Endothelial cell of umbilical vein (primary cell): ENCODE results near the gene AFDN. TPM values are rescaled to one million over a fixed set of nuclear protein-coding genes. Genes with fewer than 3 reads are reported as not detected.

ENCODE experiments used
- BruUV-seq: library from RNA; stranded (reverse); fragments of 400-500 nt; replicated peaks from 2 replicates; lab custom pipeline; 2021; lab: Mats Ljungman, UMichigan
- CTCF ChIA-PET: fragments of 300-600, 350-600 bp; sonication (Branson Sonifier 250); formaldehyde crosslinking; loops from one replicate; lab custom pipeline; 2021; ENCODE audit warnings: antibody characterized with exemption, inconsistent platforms; lab: Charles Lee
- POLR2A ChIA-PET: fragments of 300-600, 350-600 bp; sonication (Branson Sonifier 250); formaldehyde crosslinking; loops from one replicate; lab custom pipeline; 2021; ENCODE audit warnings: antibody characterized with exemption, inconsistent platforms; lab: Charles Lee
- DNase-seq: peaks from one replicate; pipeline ENCODE4 v3.0.0-alpha.2; 2011; ENCODE audit warnings: low read depth, low spot score
- FAIRE-seq: peaks from 2 replicates; lab custom pipeline; 2011; peaks lifted over from hg19 to GRCh38; lab: Jason Lieb, UNC
- H2AFZ ChIP-seq: 2 replicates; pipeline ENCODE4 v1.6.0; 2012; ENCODE audit warnings: low read depth, low read length, control low read depth, inconsistent platforms
- H3K27ac ChIP-seq: 2 replicates; pipeline ENCODE4 v1.5.1; 2011; ENCODE audit warnings: low read depth, mild to moderate bottlenecking, control low read depth, low read length, moderate library complexity; ENCODE audit not compliant: insufficient read depth
- H3K27me3 ChIP-seq, 2 experiments: 2 replicates each; pipeline versions ENCODE4 v1.6.0 to v1.6.1; 2011; ENCODE audit warnings: low read length in 2 of 2, mixed read lengths in 1 of 2; ENCODE audit not compliant: control insufficient read depth in 2 of 2, insufficient read depth in 2 of 2
- H3K36me3 ChIP-seq, 2 experiments: 2 replicates in 1 of 2; 3 replicates in 1 of 2; pipeline ENCODE4 v1.5.1; 2011; ENCODE audit warnings: low read length in 2 of 2, mild to moderate bottlenecking in 1 of 2, moderate library complexity in 1 of 2; ENCODE audit not compliant: control insufficient read depth in 2 of 2, insufficient read depth in 2 of 2; ENCODE audit errors: extremely low read depth in 1 of 2
- H3K4me1 ChIP-seq: 3 replicates; pipeline ENCODE4 v1.5.1; 2011; ENCODE audit warnings: mild to moderate bottlenecking, low read length; ENCODE audit not compliant: control insufficient read depth, insufficient read depth; ENCODE audit errors: extremely low read depth
- H3K4me2 ChIP-seq: 2 replicates; pipeline ENCODE4 v1.6.1; 2011; ENCODE audit warnings: low read length, control low read depth, mixed read lengths; ENCODE audit not compliant: insufficient read depth
- H3K4me3 ChIP-seq, 3 experiments: fragments of 200-600 bp in 1 of 3; sonication (generic), shearing (Covaris generic) in 1 of 3; replicated peaks in 1 of 3; 2 replicates each; pipeline ENCODE4 v1.5.1; 2011 to 2016; ENCODE audit warnings: control low read depth in 3 of 3, low read length in 3 of 3, mild to moderate bottlenecking in 2 of 3, inconsistent platforms in 1 of 3, low read depth in 1 of 3, moderate library complexity in 1 of 3; ENCODE audit not compliant: insufficient read depth in 1 of 3
- H3K79me2 ChIP-seq: 2 replicates; pipeline ENCODE4 v1.6.0; 2012; ENCODE audit warnings: low read length, inconsistent platforms; ENCODE audit not compliant: control insufficient read depth, insufficient read depth
- H3K9ac ChIP-seq: replicated peaks from 2 replicates; pipeline ENCODE3; 2011; ENCODE audit warnings: low read length, control low read depth; ENCODE audit not compliant: insufficient read depth; ENCODE audit errors: extremely low read depth
- H3K9me1 ChIP-seq: replicated peaks from 3 replicates; pipeline ENCODE4 v1.6.0; 2011; ENCODE audit warnings: mild to moderate bottlenecking, low read length; ENCODE audit not compliant: control insufficient read depth, insufficient read depth; ENCODE audit errors: extremely low read depth
- H3K9me3 ChIP-seq: replicated peaks from 2 replicates; pipeline ENCODE4 v1.5.1; 2012; ENCODE audit warnings: low read length, inconsistent platforms; ENCODE audit not compliant: control insufficient read depth, insufficient read depth
- H4K20me1 ChIP-seq: replicated peaks from 2 replicates; pipeline ENCODE3; 2011; ENCODE audit warnings: mild to moderate bottlenecking, low read length; ENCODE audit not compliant: control insufficient read depth, insufficient read depth; ENCODE audit errors: extremely low read depth
- EZH2 ChIP-seq: IDR thresholded peaks from 2 replicates; pipeline ENCODE4 v1.6.1; 2012; ENCODE audit warnings: borderline replicate concordance, low read depth, mild to moderate bottlenecking, moderate library complexity, low read length, inconsistent platforms; ENCODE audit not compliant: severe bottlenecking
- FOS ChIP-seq: IDR thresholded peaks from 2 replicates; pipeline ENCODE4 v1.6.1; 2011; ENCODE audit warnings: mild to moderate bottlenecking, low read length, moderate library complexity, borderline replicate concordance; ENCODE audit not compliant: insufficient read depth
- GATA2 ChIP-seq: IDR thresholded peaks from 2 replicates; pipeline ENCODE4 v1.7.0; 2011; ENCODE audit warnings: low read depth, mild to moderate bottlenecking, moderate library complexity, mixed read lengths, low read length; ENCODE audit not compliant: insufficient read length, insufficient read depth
- JUN ChIP-seq: IDR thresholded peaks from 2 replicates; pipeline ENCODE4 v1.6.1; 2011; ENCODE audit warnings: borderline replicate concordance, low read depth; ENCODE audit not compliant: insufficient read length, insufficient read depth
- MYC ChIP-seq: IDR thresholded peaks from one replicate; pipeline ENCODE4 v1.6.1; 2011; ENCODE audit warnings: mild to moderate bottlenecking, low read depth, low read length
- POLR2A ChIP-seq: IDR thresholded peaks from 2 replicates; pipeline ENCODE4 v1.6.1; 2012; ENCODE audit warnings: low read depth, mild to moderate bottlenecking, control low read depth, low read length
- POLR2AphosphoS5 ChIP-seq: IDR thresholded peaks from 2 replicates; pipeline ENCODE4 v1.6.1; 2012; ENCODE audit warnings: low read depth, mild to moderate bottlenecking, control low read depth, low read length, moderate library complexity; ENCODE audit not compliant: insufficient read depth
- dilution Hi-C: fragments of 300-500 bp; cut with MboI; formaldehyde crosslinking; loops from one replicate; pipeline ENCODE4 v1.15.0; 2019; ENCODE audit warnings: low sequenced_read_pairs; ENCODE audit not compliant: extremely low pct_ligation_motif_present
- intact Hi-C: fragments of 100-400 bp; cut with micrococcal nuclease; formaldehyde crosslinking; loops from one replicate; pipeline ENCODE4 v1.10.0; 2022
- polyA plus RNA-seq, 4 experiments: library from polyadenylated mRNA; depleted of rRNA in 3 of 4; stranded (reverse) in 3 of 4; unstranded in 1 of 4; fragments of >200 nt; gene quantifications; 2 replicates each; pipeline versions ENCODE4 v1.2.1 to v1.2.3, GENCODE V29; 2011 to 2012; ENCODE audit warnings: missing spikeins in 1 of 4
- total RNA-seq: library from RNA; stranded (reverse); gene quantifications from 2 replicates; pipeline ENCODE4 v1.2.3, GENCODE V29; 2021
- TF ChIP-seq, protein P1 (sequence below), 2 donors: IDR thresholded peaks; 1 replicate in 1 of 2; 2 replicates in 1 of 2; pipeline ENCODE4 v1.5.1; 2011; ENCODE audit warnings: low read length in 2 of 2, mild to moderate bottlenecking in 2 of 2, moderate library complexity in 2 of 2, control low read depth in 1 of 2, inconsistent platforms in 1 of 2, low read depth in 1 of 2; ENCODE audit not compliant: insufficient read depth in 1 of 2; ENCODE audit errors: extremely low read depth in 1 of 2
- TF ChIP-seq, protein P2 (sequence below): IDR thresholded peaks from 2 replicates; pipeline ENCODE4 v1.6.1; 2011; ENCODE audit not compliant: insufficient read depth, insufficient read length

Gene AFDN
- total and polyA plus RNA-seq, 2 donors (not counting 3 experiments of a cell fraction or from before 2014, with no cell fraction given): 31.0 to 134 TPM

GRCh38 chr6:168012431-168013249 is 185.9 kb downstream of the AFDN start:
- CTCF ChIA-PET: interaction anchor here (1.1 to 1.6 kb wide), 2 partner anchors 8 to 20 kb away, joined by 3 to 5 read pairs; no protein-coding TSS in a partner anchor
- DNase-seq: no peak
- H3K9me3 ChIP-seq: no peaks in the 10 kb centered on the region
- TF ChIP-seq POLR2A (no peak), MYC (no peak), POLR2AphosphoS5 (no peak), GATA2 (no peak), FOS (no peak), EZH2 (no peak), JUN (no peak)
- TF ChIP-seq, protein P1, sequence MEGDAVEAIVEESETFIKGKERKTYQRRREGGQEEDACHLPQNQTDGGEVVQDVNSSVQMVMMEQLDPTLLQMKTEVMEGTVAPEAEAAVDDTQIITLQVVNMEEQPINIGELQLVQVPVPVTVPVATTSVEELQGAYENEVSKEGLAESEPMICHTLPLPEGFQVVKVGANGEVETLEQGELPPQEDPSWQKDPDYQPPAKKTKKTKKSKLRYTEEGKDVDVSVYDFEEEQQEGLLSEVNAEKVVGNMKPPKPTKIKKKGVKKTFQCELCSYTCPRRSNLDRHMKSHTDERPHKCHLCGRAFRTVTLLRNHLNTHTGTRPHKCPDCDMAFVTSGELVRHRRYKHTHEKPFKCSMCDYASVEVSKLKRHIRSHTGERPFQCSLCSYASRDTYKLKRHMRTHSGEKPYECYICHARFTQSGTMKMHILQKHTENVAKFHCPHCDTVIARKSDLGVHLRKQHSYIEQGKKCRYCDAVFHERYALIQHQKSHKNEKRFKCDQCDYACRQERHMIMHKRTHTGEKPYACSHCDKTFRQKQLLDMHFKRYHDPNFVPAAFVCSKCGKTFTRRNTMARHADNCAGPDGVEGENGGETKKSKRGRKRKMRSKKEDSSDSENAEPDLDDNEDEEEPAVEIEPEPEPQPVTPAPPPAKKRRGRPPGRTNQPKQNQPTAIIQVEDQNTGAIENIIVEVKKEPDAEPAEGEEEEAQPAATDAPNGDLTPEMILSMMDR (IDR thresholded peaks at IDR 0.05; ENCODE audit: extremely low read depth in 1 of 2, insufficient read depth in 1 of 2, low read depth in 1 of 2, low read length in 2 of 2): no peak
- TF ChIP-seq, protein P2, sequence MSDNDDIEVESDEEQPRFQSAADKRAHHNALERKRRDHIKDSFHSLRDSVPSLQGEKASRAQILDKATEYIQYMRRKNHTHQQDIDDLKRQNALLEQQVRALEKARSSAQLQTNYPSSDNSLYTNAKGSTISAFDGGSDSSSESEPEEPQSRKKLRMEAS: no peak
- FAIRE-seq: no peak
- H3K9ac ChIP-seq: no peak overlapping the region
- dilution Hi-C loops: no loop called here
- no peaks in the 10 kb centered on the region for H3K9me1 ChIP-seq
- H3K27ac ChIP-seq: no peak overlapping the region
- intact Hi-C loops: no loop called here
- no peak overlapping the region for H2AFZ ChIP-seq
- no peak overlapping the region for H3K4me2 ChIP-seq
- H3K79me2 ChIP-seq: no peaks in the 10 kb centered on the region
- BruUV-seq: no TSS peak
- no peaks in the 10 kb centered on the region for H3K36me3 ChIP-seq
- H3K4me3 ChIP-seq: no peak overlapping the region
- POLR2A ChIA-PET: no interaction called here
- peaks cover 0 to 3% of the 10 kb centered on the region in 2 experiments for H3K27me3 ChIP-seq
- peaks cover 6% of the 10 kb centered on the region for H3K4me1 ChIP-seq
- no peaks in the 10 kb centered on the region for H4K20me1 ChIP-seq
